H1 (cell line): ENCODE data around the gene IQCN. TPM values are rescaled to one million over a fixed set of nuclear protein-coding genes. Genes with fewer than 3 reads are reported as not detected.
A peak's percentile ranks its signal among the peaks of the same experiment; 100 is the strongest.

Source experiments
- CHD1 ChIP-seq: IDR thresholded peaks from 2 replicates; pipeline ENCODE4 v1.6.1; 2012; ENCODE audit warnings: low read depth, low read length, improper control_type of control experiment
- CHD7 ChIP-seq: fragments of 300-600 bp; sonication (generic); IDR thresholded peaks from 2 replicates; pipeline ENCODE4 v1.7.1; 2012; ENCODE audit warnings: low read length, moderate library complexity, mild to moderate bottlenecking, inconsistent platforms; ENCODE audit not compliant: insufficient replicate concordance
- CTBP2 ChIP-seq: IDR thresholded peaks from 2 replicates; pipeline ENCODE4 v1.7.0; 2011; ENCODE audit warnings: borderline replicate concordance, mild to moderate bottlenecking, moderate library complexity, mixed read lengths, low read length; ENCODE audit not compliant: insufficient read depth, insufficient read length
- FOSL1 ChIP-seq: IDR thresholded peaks from 2 replicates; pipeline ENCODE4 v1.6.1; 2011; ENCODE audit warnings: mild to moderate bottlenecking, low read depth, low read length, moderate library complexity; ENCODE audit not compliant: insufficient read depth
- HDAC6 ChIP-seq: IDR thresholded peaks from one replicate; pipeline ENCODE4 v1.7.1; 2012; ENCODE audit warnings: low read depth, mild to moderate bottlenecking, inconsistent platforms, low read length, moderate library complexity
- POLR2A ChIP-seq, 2 experiments: IDR thresholded peaks; 1 replicate in 1 of 2; 2 replicates in 1 of 2; pipeline ENCODE4 v1.6.1; 2011; ENCODE audit warnings: low read depth in 2 of 2, low read length in 2 of 2, mild to moderate bottlenecking in 2 of 2; ENCODE audit errors: control extremely low read depth in 1 of 2
- SIX5 ChIP-seq: IDR thresholded peaks from 2 replicates; pipeline ENCODE4 v1.6.1; 2011; ENCODE audit warnings: mild to moderate bottlenecking, low read depth, low read length
- USF2 ChIP-seq: IDR thresholded peaks from 2 replicates; pipeline ENCODE4 v1.6.1; 2011; ENCODE audit warnings: low read length, improper control_type of control experiment
- polyA plus RNA-seq, 7 experiments: library from polyadenylated mRNA; depleted of rRNA in 3 of 7; stranded (reverse) in 5 of 7; unstranded in 2 of 7; fragments of >200 nt in 5 of 7; fragments of 200-250 nt in 2 of 7; gene quantifications; 1 replicate in 5 of 7; 2 replicates in 1 of 7; 4 replicates in 1 of 7; pipeline versions ENCODE4 v1.2.1 to v1.2.3, GENCODE V29; 2011 to 2013; ENCODE audit warnings: missing spikeins in 2 of 7, mixed read lengths in 2 of 7
- total RNA-seq: library from RNA; stranded (reverse); fragmentation: NEBNext Ultra II Directional; extraction: Animal tissue kit (Norgen Biotek cat#: 25700); gene quantifications from 2 replicates; pipeline ENCODE4 v1.2.1, GENCODE V29; 2021

IQCN gene
- total and polyA plus RNA-seq, 2 of the 8 experiments (the other 6 are each of a cell fraction or from before 2014, with no cell fraction given), result 0.36 to 1.0 TPM

DNA sequence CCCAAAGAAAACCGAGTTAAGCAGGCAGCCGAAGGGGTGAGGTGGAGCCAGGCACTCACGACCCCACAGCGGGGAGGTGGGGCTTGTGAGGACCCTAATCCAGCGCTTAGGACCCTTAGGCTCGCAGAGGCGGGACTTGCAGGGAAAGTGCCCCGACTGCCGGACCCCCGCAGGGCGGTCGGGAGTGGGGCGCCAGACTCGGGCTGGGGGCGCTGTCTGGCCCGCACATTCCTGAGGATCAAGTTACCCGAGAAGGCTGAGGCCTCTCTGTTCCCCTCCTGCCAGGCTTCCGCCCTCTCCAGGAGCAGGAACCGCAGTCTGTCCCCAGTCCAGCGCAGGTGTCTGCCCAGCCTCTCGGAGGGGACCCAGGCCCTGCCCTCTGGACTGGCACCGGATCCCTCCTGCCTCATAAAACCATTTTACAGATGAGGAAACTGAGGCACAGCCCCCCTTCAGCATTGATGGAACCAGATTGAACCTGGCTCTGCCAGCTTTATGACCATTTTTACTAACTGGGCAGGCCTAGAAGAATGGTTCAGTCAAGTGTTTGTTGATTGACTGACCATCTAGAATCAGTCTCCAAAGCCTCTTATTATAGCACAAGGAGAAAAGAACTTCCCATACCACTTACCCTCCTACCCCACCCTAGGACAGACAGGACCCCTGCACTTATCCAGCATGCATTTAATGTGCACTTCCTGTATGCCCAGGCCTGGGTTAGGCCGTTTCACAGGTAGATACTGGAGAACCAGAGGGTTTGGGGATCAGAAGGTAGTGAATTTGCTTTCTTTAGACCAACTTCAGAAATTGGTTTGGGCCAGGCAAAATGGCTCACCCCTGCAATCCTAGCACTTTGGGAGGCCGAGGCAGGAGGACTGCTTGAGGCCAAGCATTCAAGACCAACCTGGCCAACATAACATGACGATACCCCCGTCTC lies 13.9 kb upstream of the IQCN start (continued):
- peak; percentile 57 for TF ChIP-seq CTBP2
- TF ChIP-seq HDAC6, result no peak
- peak; percentile 44 for TF ChIP-seq SIX5
- TF ChIP-seq USF2, result no peak
- TF ChIP-seq CHD1, result no peak
- no peak for TF ChIP-seq CHD7
- TF ChIP-seq POLR2A (IDR thresholded peaks at IDR 0.05; ENCODE audit: control extremely low read depth in 1 of 2, low read depth in 2 of 2, low read length in 2 of 2), result no peak
- TF ChIP-seq FOSL1, result no peak
